ENCODE measurements around the gene ANAPC10.

- no peak for TF ChIP-seq EZH2 (IDR thresholded peaks at IDR 0.05; ENCODE audit: borderline replicate concordance, low read length)
- TF ChIP-seq CTCF (IDR thresholded peaks at IDR 0.05; ENCODE audit: low read length), result no peak
These were observed 150.0 kb downstream of the ANAPC10 start for GRCh38 chr4:144948009-144948408.
